Stomach (tissue), 9 donors: ENCODE results near the gene FOXO6. TPM values are rescaled to one million over a fixed set of nuclear protein-coding genes. Genes with fewer than 3 reads are reported as not detected.
A peak's percentile ranks its signal among the peaks of the same experiment; 100 is the strongest.

Experiments used
- DNase-seq, 2 donors: peaks; one replicate each; pipeline versions ENCODE4 v3.0.0 to v3.0.0-alpha.2; 2013 to 2019
- H3K27ac ChIP-seq, 5 donors: fragments of 200-600 bp in 4 of 5; sonication (generic) in 4 of 5; one replicate each; pipeline ENCODE4 v1.5.1; 2013 to 2019; ENCODE audit warnings: mild to moderate bottlenecking in 1 of 5, moderate library complexity in 1 of 5
- H3K27me3 ChIP-seq, 3 donors: fragments of 200-600 bp; sonication (generic); one replicate each; pipeline ENCODE4 v1.5.1; 2017 to 2019; ENCODE audit warnings: mixed run types in 1 of 3
- H3K36me3 ChIP-seq, 4 donors: fragments of 200-600 bp; sonication (generic); 1 replicate in 3 of 4; 2 replicates in 1 of 4; pipeline ENCODE4 v1.5.1; 2016 to 2019
- H3K4me1 ChIP-seq, 4 donors: fragments of 200-600 bp; sonication (generic); one replicate each; pipeline ENCODE4 v1.5.1; 2016 to 2019
- H3K4me3 ChIP-seq, 4 donors: fragments of 200-600 bp; sonication (generic) in 3 of 4; one replicate each; pipeline ENCODE4 v1.5.1; 2016 to 2019; ENCODE audit warnings: mild to moderate bottlenecking in 1 of 4
- H3K9me3 ChIP-seq, 4 donors: fragments of 200-600 bp; sonication (generic); one replicate each; pipeline ENCODE4 v1.5.1; 2016 to 2019
- EP300 ChIP-seq: sonication (generic); formaldehyde crosslinking; IDR thresholded peaks from one replicate; pipeline ENCODE4 v1.6.1; 2017; ENCODE audit warnings: antibody characterized with exemption
- POLR2A ChIP-seq, 4 donors: fragments of 450-650 bp; IDR thresholded peaks; one replicate each; pipeline ENCODE4 v1.6.1; 2016; ENCODE audit warnings: antibody characterized with exemption in 4 of 4, control low read depth in 2 of 4, mild to moderate bottlenecking in 1 of 4, moderate library complexity in 1 of 4
- POLR2AphosphoS5 ChIP-seq, 3 donors: sonication (generic); formaldehyde crosslinking; IDR thresholded peaks; one replicate each; pipeline ENCODE4 v1.6.1; 2016; ENCODE audit warnings: antibody characterized with exemption in 3 of 3
- WGBS, 5 donors: extraction: QIAGEN DNeasy Blood & Tissue Kit in 3 of 5; methylation state at CpG; one replicate each; pipeline versions ENCODE4 v1.1.5 to v1.1.7; 2013 to 2018; 5-methylcytosine and 5-hydroxymethylcytosine counted together
- intact Hi-C: fragments of 100-400 bp; cut with DNase I; formaldehyde crosslinking; loops from one replicate; pipeline ENCODE4 v1.15.1; 2023; ENCODE audit warnings: low total_unique reads
- polyA plus RNA-seq, 3 donors: library from polyadenylated mRNA; stranded (reverse); fragments of 200-250 nt; gene quantifications; one replicate each; pipeline ENCODE4 v1.2.3, GENCODE V29; 2013
- total RNA-seq, 5 donors: library from RNA; depleted of rRNA; stranded (reverse); fragments of >200 nt; gene quantifications; one replicate each; pipeline versions ENCODE4 v1.1.0 to v1.2.3, GENCODE V29; 2014 to 2016
- TF ChIP-seq, protein P1 (sequence below), 7 experiments: fragments of 450-650 bp in 4 of 7; fragments of 200-600 bp in 3 of 7; sonication (generic) in 3 of 7; IDR thresholded peaks; one replicate each; pipeline ENCODE4 v1.5.1; 2016 to 2019; ENCODE audit warnings: antibody characterized with exemption in 7 of 7, control low read depth in 2 of 7, mild to moderate bottlenecking in 1 of 7
- donor health status: healthy with polysubstance abuse.
- donor health status: Bipolar disorder and iron deficiency.
- donor health status: healthy.

FOXO6 gene
- total and polyA plus RNA-seq, 8 donors = under 0.01 to 1.1 (median 0.60) TPM; not detected in 4

DNA sequence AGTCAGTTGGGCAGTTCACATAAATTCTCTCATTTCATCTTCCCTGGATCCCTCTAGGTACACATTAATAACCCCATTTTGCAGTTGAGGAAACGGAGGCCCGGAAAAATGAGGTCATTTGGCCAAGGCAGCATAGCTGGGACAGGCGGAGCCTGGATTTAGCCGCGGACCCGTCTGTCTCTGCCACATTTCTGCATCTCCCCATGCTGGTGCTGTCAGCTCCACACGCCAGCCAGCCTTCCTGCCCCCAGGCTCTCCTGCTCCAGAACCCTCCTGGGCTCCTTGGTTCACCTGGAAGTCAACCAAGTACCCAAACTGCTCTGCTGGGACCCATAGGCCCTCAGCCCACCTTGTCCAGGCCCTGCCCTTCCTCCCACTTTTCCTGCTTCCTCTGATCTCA lies 7.6 kb downstream of the FOXO6 start:
- Histone ChIP-seq H3K27me3 (peaks cover 0 to 64% (median 19%) of the 10 kb centered on the region in 3 donors), H3K36me3 (no peaks in the 10 kb centered on the region), H3K9me3 (no peaks in the 10 kb centered on the region), H3K4me3 (no peak overlapping the region), H3K4me1 (peaks cover 23 to 46% (median 37%) of the 10 kb centered on the region in 4 donors), H3K27ac (no peak overlapping the region)
- 70 to 87% (median 78%) methylated on average over 5 to 7 of the region's 7 CpGs for WGBS, 5 donors
- no peak for TF ChIP-seq EP300
- TF ChIP-seq, protein P1, sequence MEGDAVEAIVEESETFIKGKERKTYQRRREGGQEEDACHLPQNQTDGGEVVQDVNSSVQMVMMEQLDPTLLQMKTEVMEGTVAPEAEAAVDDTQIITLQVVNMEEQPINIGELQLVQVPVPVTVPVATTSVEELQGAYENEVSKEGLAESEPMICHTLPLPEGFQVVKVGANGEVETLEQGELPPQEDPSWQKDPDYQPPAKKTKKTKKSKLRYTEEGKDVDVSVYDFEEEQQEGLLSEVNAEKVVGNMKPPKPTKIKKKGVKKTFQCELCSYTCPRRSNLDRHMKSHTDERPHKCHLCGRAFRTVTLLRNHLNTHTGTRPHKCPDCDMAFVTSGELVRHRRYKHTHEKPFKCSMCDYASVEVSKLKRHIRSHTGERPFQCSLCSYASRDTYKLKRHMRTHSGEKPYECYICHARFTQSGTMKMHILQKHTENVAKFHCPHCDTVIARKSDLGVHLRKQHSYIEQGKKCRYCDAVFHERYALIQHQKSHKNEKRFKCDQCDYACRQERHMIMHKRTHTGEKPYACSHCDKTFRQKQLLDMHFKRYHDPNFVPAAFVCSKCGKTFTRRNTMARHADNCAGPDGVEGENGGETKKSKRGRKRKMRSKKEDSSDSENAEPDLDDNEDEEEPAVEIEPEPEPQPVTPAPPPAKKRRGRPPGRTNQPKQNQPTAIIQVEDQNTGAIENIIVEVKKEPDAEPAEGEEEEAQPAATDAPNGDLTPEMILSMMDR (IDR thresholded peaks at IDR 0.05) = no peak
- no peak for TF ChIP-seq POLR2A (IDR thresholded peaks at IDR 0.05)
- TF ChIP-seq POLR2AphosphoS5 (IDR thresholded peaks at IDR 0.05) = no peak
- intact Hi-C loops = no loop called here
- no peak for DNase-seq

DNA sequence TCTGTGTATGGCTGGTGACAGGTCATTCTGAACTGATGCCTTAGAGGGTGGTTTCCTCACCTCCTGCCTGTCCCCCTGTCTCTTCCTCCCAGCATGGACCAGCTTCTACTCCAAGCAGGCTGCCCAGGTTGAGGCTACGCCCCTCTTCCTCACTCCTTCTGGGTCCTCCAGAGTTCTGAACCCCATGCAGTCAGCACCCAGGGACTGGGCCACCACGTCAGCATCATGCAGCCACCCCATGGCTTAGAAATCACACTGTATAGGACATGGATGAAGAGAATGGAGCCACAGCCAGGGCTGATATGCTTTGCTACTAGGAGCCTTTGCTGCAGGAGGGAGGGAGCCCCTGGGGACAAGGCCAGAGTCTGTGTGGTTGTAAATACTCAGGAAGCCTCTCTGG lies 8.3 kb downstream of the FOXO6 start:
- Histone ChIP-seq H3K9me3 (no peaks in the 10 kb centered on the region), H3K27ac (no peak overlapping the region), H3K36me3 (no peaks in the 10 kb centered on the region), H3K4me1 (peaks cover 23 to 46% (median 37%) of the 10 kb centered on the region in 4 donors), H3K27me3 (peaks cover 0 to 57% (median 19%) of the 10 kb centered on the region in 3 donors), H3K4me3 (no peak overlapping the region)
- intact Hi-C loops = no loop called here
- peak in 1 of 2 donors; percentile 7 for DNase-seq
- 83 to 93% (median 88%) methylated on average over 2 of the region's 2 CpGs for WGBS, 5 donors
- TF ChIP-seq EP300 (no peak), POLR2AphosphoS5 (IDR thresholded peaks at IDR 0.05) (no peak), POLR2A (IDR thresholded peaks at IDR 0.05) (no peak)
- TF ChIP-seq, protein P1 (IDR thresholded peaks at IDR 0.05) = no peak

DNA sequence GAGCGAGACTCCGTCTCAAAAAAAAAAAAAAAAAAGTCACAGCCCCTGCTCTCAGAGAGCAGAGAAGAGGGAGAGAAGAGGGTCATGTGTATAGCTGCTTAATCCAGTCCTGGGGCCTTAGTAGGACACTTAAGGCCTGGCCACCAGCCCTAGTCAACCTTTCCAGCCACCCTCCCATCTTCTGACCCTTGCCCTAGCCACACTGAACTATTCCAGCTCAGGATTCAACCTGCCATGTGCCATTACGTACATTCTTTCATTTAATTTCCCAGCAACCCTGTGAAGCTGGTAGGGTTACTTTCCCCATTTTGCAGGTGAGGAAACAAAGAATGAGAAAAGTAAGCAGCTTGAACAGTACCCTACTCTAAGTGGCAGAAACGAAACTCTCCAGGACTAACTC lies 9.0 kb downstream of the FOXO6 start:
- no peaks in the 10 kb centered on the region for H3K36me3 ChIP-seq
- TF ChIP-seq, protein P1 (IDR thresholded peaks at IDR 0.05) = no peak
- TF ChIP-seq EP300 = no peak
- no peak for TF ChIP-seq POLR2AphosphoS5 (IDR thresholded peaks at IDR 0.05)
- TF ChIP-seq POLR2A (IDR thresholded peaks at IDR 0.05) = no peak
- intact Hi-C loops = no loop called here
- 69 to 88% (median 79%) methylated on average over 2 to 4 of the region's 4 CpGs for WGBS, 5 donors
- H3K9me3 ChIP-seq = no peaks in the 10 kb centered on the region
- H3K4me3 ChIP-seq = no peak overlapping the region
- peaks cover 23 to 45% (median 33%) of the 10 kb centered on the region in 4 donors for H3K4me1 ChIP-seq
- H3K27me3 ChIP-seq = peaks cover 0 to 55% (median 19%) of the 10 kb centered on the region in 3 donors
- H3K27ac ChIP-seq = no peak overlapping the region
- DNase-seq = no peak

DNA sequence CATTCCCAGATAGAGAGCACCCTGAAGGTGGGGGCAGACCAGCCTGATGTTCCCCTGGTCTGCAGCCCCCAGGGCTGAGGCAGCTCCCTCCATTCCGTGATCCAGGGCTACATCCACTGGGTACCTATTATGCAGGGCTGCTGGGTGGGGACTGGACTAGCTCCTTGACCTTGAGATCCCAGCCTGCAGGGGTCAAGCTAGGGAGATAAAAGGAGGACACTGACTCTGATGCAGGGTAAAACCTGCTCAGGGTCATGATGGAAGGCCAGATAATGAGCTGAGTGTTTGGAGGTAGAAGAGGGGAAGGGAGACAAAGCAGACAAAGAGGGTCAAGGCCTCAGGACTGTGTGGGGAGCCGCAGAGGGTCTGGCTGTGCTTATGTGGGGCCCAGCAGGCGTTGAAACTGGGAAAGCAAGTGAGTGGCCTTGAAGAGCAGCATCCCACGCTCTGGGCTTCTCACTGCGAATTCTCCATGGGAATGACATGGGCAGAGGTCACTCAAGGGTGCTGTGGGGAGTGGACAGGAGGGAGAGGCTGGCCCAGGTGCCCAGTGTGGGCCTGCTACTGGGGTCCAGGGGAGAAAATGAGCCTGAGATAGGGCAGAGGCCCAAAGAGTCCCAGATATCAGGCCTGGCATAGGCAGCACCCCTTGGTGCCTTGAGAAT lies 9.7 kb downstream of the FOXO6 start:
- Histone ChIP-seq H3K27ac (no peak overlapping the region), H3K4me1 (peaks cover 22 to 38% (median 27%) of the 10 kb centered on the region in 4 donors), H3K27me3 (peaks cover 0 to 54% (median 19%) of the 10 kb centered on the region in 3 donors), H3K4me3 (no peak overlapping the region), H3K9me3 (no peaks in the 10 kb centered on the region), H3K36me3 (no peaks in the 10 kb centered on the region)
- TF ChIP-seq EP300 = no peak
- no peak for TF ChIP-seq POLR2A (IDR thresholded peaks at IDR 0.05)
- TF ChIP-seq, protein P1 (IDR thresholded peaks at IDR 0.05) = no peak
- no peak for TF ChIP-seq POLR2AphosphoS5 (IDR thresholded peaks at IDR 0.05)
- WGBS, 5 donors = 83 to 95% (median 92%) methylated on average over 5 of the region's 5 CpGs
- peak in 1 of 2 donors; percentile 21 for DNase-seq
- intact Hi-C loops = no loop called here
